SK-N-SH (cell line): ENCODE results near the gene UBAP2L. TPM values are rescaled to one million over a fixed set of nuclear protein-coding genes. Genes with fewer than 3 reads are reported as not detected.

Experiments used
- CTCF ChIA-PET: fragments of 300-600, 350-600 bp; formaldehyde crosslinking; extraction: SDS; loops from one replicate; lab custom pipeline; 2021; lab: Yijun Ruan, JAX
- POLR2A ChIA-PET: fragments of 350-600 bp; sonication (Branson Sonifier 250); formaldehyde crosslinking; extraction: SDS; loops from one replicate; lab custom pipeline; 2020; ENCODE audit warnings: antibody characterized with exemption, inconsistent platforms; lab: Yijun Ruan, JAX
- DNase-seq: peaks from one replicate; pipeline ENCODE4 v3.0.0; 2012
- H2AFZ ChIP-seq: fragments of 200-600 bp; sonication (generic); 2 replicates; pipeline ENCODE4 v1.8.1; 2016; ENCODE audit warnings: antibody characterized with exemption, mild to moderate bottlenecking, low read depth
- H3F3A ChIP-seq: fragments of 200-600 bp; sonication (generic); replicated peaks from 2 replicates; pipeline ENCODE3; 2016; ENCODE audit warnings: antibody characterized with exemption, mild to moderate bottlenecking; ENCODE audit not compliant: insufficient read depth
- H3K27ac ChIP-seq, 2 experiments: fragments of 200-500 bp in 1 of 2; fragments of 200-600 bp in 1 of 2; sonication (Bioruptor generic) in 1 of 2; sonication (generic), shearing (Covaris generic) in 1 of 2; 2 replicates each; pipeline versions ENCODE4 v1.5.1 to v1.6.1; 2014 to 2016; ENCODE audit warnings: low read depth in 2 of 2, inconsistent platforms in 1 of 2, low read length in 1 of 2, mild to moderate bottlenecking in 1 of 2, mixed read lengths in 1 of 2
- H3K27me3 ChIP-seq: fragments of 200-600 bp; sonication (generic), shearing (Covaris generic); 2 replicates; pipeline ENCODE4 v1.6.1; 2016; ENCODE audit warnings: mixed run types; ENCODE audit not compliant: insufficient read depth
- H3K36me3 ChIP-seq, 2 experiments: fragments of 200-500 bp in 1 of 2; fragments of 200-600 bp in 1 of 2; sonication (Bioruptor generic) in 1 of 2; sonication (generic) in 1 of 2; replicated peaks in 1 of 2; 2 replicates each; pipeline versions ENCODE3 to v1.5.1; 2014 to 2016; ENCODE audit warnings: low read length in 1 of 2, mild to moderate bottlenecking in 1 of 2; ENCODE audit not compliant: insufficient read depth in 2 of 2, control insufficient read depth in 1 of 2
- H3K4me1 ChIP-seq, 2 experiments: fragments of 200-500 bp in 1 of 2; fragments of 200-600 bp in 1 of 2; sonication (Bioruptor generic) in 1 of 2; sonication (generic), shearing (Covaris generic) in 1 of 2; 2 replicates each; pipeline versions ENCODE4 v1.5.1 to v1.6.1; 2014 to 2016; ENCODE audit warnings: low read depth in 1 of 2, low read length in 1 of 2, mixed run types in 1 of 2; ENCODE audit not compliant: insufficient read depth in 2 of 2, control insufficient read depth in 1 of 2
- H3K4me2 ChIP-seq: fragments of 200-600 bp; sonication (generic), shearing (Covaris generic); 2 replicates; pipeline ENCODE4 v1.6.1; 2017; ENCODE audit warnings: mixed run types
- H3K4me3 ChIP-seq, 2 experiments: fragments of 200-500 bp in 1 of 2; fragments of 200-600 bp in 1 of 2; sonication (Bioruptor generic) in 1 of 2; sonication (generic), shearing (Covaris generic) in 1 of 2; 2 replicates each; pipeline versions ENCODE4 v1.5.1 to v1.8.1; 2014 to 2016; ENCODE audit warnings: low read depth in 2 of 2, inconsistent platforms in 1 of 2, low read length in 1 of 2, mild to moderate bottlenecking in 1 of 2, mixed read lengths in 1 of 2, moderate library complexity in 1 of 2
- H3K79me2 ChIP-seq: fragments of 200-600 bp; sonication (generic); 2 replicates; pipeline ENCODE4 v1.8.1; 2017; ENCODE audit warnings: mild to moderate bottlenecking; ENCODE audit not compliant: insufficient read depth
- H3K9ac ChIP-seq: fragments of 200-600 bp; sonication (generic); 2 replicates; pipeline ENCODE4 v1.6.1; 2017; ENCODE audit warnings: mixed run types
- H3K9me2 ChIP-seq: fragments of 200-600 bp; sonication (generic); 2 replicates; pipeline ENCODE4 v1.6.1; 2017; ENCODE audit warnings: mixed run types
- H3K9me3 ChIP-seq: fragments of 200-600 bp; sonication (generic); 2 replicates; pipeline ENCODE4 v1.6.1; 2017; ENCODE audit warnings: mixed run types, mild to moderate bottlenecking, moderate library complexity
- H4K20me1 ChIP-seq: fragments of 200-600 bp; sonication (generic); 2 replicates; pipeline ENCODE4 v1.6.1; 2017; ENCODE audit warnings: mild to moderate bottlenecking, mixed run types; ENCODE audit not compliant: insufficient read depth
- EP300 ChIP-seq, 2 experiments: IDR thresholded peaks; 2 replicates each; pipeline versions ENCODE4 v1.4.0 to v1.6.1; 2012; ENCODE audit warnings: borderline replicate concordance in 1 of 2, low read depth in 1 of 2, low read length in 1 of 2
- FOSL2 ChIP-seq: IDR thresholded peaks from 2 replicates; pipeline ENCODE4 v1.4.0; 2012; ENCODE audit warnings: low read depth, mild to moderate bottlenecking, moderate library complexity, borderline replicate concordance
- FOXJ3 ChIP-seq: sonication (generic); formaldehyde crosslinking; IDR thresholded peaks from 2 replicates; pipeline ENCODE4 v1.5.1; 2020; ENCODE audit warnings: mild to moderate bottlenecking, missing genetic modification reagents
- FOXM1 ChIP-seq: IDR thresholded peaks from 2 replicates; pipeline ENCODE4 v1.4.0; 2012; ENCODE audit warnings: low read depth, mild to moderate bottlenecking
- GABPA ChIP-seq: IDR thresholded peaks from 2 replicates; pipeline ENCODE4 v1.4.0; 2012; ENCODE audit warnings: low read depth, mild to moderate bottlenecking
- MEF2A ChIP-seq: IDR thresholded peaks from 2 replicates; pipeline ENCODE4 v1.4.0; 2012; ENCODE audit warnings: low read depth, borderline replicate concordance
- MXI1 ChIP-seq: IDR thresholded peaks from 2 replicates; pipeline ENCODE4 v1.6.1; 2012; ENCODE audit warnings: mild to moderate bottlenecking, low read depth, low read length, improper control_type of control experiment
- NFIC ChIP-seq: IDR thresholded peaks from 2 replicates; pipeline ENCODE4 v1.4.0; 2012; ENCODE audit warnings: borderline replicate concordance
- POLR2AphosphoS5 ChIP-seq: IDR thresholded peaks from 2 replicates; pipeline ENCODE4 v1.6.1; 2012; ENCODE audit warnings: low read depth, low read length
- RAD21 ChIP-seq: IDR thresholded peaks from 2 replicates; pipeline ENCODE4 v1.6.1; 2012; ENCODE audit warnings: mild to moderate bottlenecking, low read length
- REST ChIP-seq: IDR thresholded peaks from 2 replicates; pipeline ENCODE4 v1.6.1; 2012; ENCODE audit warnings: mild to moderate bottlenecking, low read depth, low read length, moderate library complexity
- RXRA ChIP-seq: IDR thresholded peaks from 2 replicates; pipeline ENCODE4 v1.4.0; 2012; ENCODE audit warnings: low read depth, mild to moderate bottlenecking, borderline replicate concordance
- SIN3A ChIP-seq: IDR thresholded peaks from 2 replicates; pipeline ENCODE4 v1.6.1; 2012; ENCODE audit warnings: low read depth, mild to moderate bottlenecking, low read length, moderate library complexity, borderline replicate concordance
- TAF1 ChIP-seq: IDR thresholded peaks from 2 replicates; pipeline ENCODE4 v1.6.1; 2012; ENCODE audit warnings: low read depth, mild to moderate bottlenecking, low read length, moderate library complexity, borderline replicate concordance
- TEAD4 ChIP-seq: IDR thresholded peaks from 2 replicates; pipeline ENCODE4 v1.4.0; 2012; ENCODE audit warnings: mild to moderate bottlenecking, borderline replicate concordance; ENCODE audit not compliant: insufficient read depth
- WGBS: methylation state at CpG from one replicate; pipeline ENCODE4 v1.1.6; 2017; ENCODE audit warnings: low lambda C conversion rate; 5-methylcytosine and 5-hydroxymethylcytosine counted together
- polyA plus RNA-seq, 3 experiments: library from polyadenylated mRNA; depleted of rRNA; stranded (reverse); fragments of >200 nt; gene quantifications; 2 replicates each; pipeline ENCODE4 v1.2.3, GENCODE V29; 2012
- TF ChIP-seq, protein P1 (sequence below): IDR thresholded peaks from 2 replicates; pipeline ENCODE4 v1.4.0; 2012; ENCODE audit warnings: low read depth, borderline replicate concordance
- TF ChIP-seq, protein P2 (sequence below): fragments of 150-350 bp; IDR thresholded peaks from 2 replicates; pipeline ENCODE4 v1.6.1; 2016; ENCODE audit warnings: mild to moderate bottlenecking, low read depth, low read length
- TF ChIP-seq, protein P3 (sequence below): IDR thresholded peaks from 2 replicates; pipeline ENCODE4 v1.4.0; 2012; ENCODE audit warnings: low read depth, borderline replicate concordance
- TF ChIP-seq, protein P4 (sequence below): fragments of 200-600 bp; sonication (generic); IDR thresholded peaks from 2 replicates; pipeline ENCODE4 v1.6.1; 2017; ENCODE audit warnings: antibody characterized with exemption, mild to moderate bottlenecking, moderate library complexity

UBAP2L gene
- polyA plus RNA-seq, 1 of the 3 experiments (the other 2 are of a cell fraction) = 161 TPM

DNA sequence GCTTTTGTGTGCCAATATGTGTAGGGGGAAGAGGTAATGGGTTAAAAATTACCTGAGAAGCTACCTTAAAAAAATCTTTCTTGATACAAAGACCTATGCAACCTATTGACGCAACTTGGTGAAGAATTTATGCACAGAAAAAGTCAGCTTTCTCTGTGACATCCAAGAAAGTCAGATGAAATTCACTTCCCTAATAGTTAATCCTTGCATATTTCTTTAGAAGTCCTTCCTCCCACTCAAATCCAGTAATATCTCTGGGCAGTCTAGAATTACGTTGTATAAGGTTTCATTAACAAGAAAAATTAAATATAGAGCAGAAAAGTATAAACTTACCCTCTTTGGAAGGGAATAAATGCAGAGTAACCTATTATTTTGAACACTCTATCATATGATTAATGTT is 2.9 kb downstream of the UBAP2L start (continued):
- TF ChIP-seq, protein P1, sequence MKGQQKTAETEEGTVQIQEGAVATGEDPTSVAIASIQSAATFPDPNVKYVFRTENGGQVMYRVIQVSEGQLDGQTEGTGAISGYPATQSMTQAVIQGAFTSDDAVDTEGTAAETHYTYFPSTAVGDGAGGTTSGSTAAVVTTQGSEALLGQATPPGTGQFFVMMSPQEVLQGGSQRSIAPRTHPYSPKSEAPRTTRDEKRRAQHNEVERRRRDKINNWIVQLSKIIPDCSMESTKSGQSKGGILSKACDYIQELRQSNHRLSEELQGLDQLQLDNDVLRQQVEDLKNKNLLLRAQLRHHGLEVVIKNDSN = no peak
- TF ChIP-seq, all 33 proteins: peak for 0

- H3K36me3 ChIP-seq = peaks cover 56 to 65% of the 10 kb centered on the region in 2 experiments
- H3K79me2 ChIP-seq = peaks cover 93% of the 10 kb centered on the region
- 92% methylated on average over 2 of the region's 2 CpGs for WGBS
- no peak overlapping the region for H3K9ac ChIP-seq
- peaks cover 3 to 17% of the 10 kb centered on the region in 2 experiments; a peak in 2 of 4 replicates for H3K4me1 ChIP-seq
- H3K9me2 ChIP-seq = no peaks in the 10 kb centered on the region
- TF ChIP-seq SIN3A (no peak), TEAD4 (no peak), TAF1 (no peak), FOXM1 (no peak), RAD21 (no peak), REST (no peak), GABPA (no peak), MXI1 (no peak), NFIC (no peak), POLR2AphosphoS5 (no peak), EP300 (IDR thresholded peaks at IDR 0.05; ENCODE audit: borderline replicate concordance in 1 of 2, low read depth in 1 of 2, low read length in 1 of 2) (no peak), FOSL2 (no peak), FOXJ3 (no peak), MEF2A (no peak), RXRA (no peak)
- TF ChIP-seq, protein P1 = no peak
- TF ChIP-seq, protein P2, sequence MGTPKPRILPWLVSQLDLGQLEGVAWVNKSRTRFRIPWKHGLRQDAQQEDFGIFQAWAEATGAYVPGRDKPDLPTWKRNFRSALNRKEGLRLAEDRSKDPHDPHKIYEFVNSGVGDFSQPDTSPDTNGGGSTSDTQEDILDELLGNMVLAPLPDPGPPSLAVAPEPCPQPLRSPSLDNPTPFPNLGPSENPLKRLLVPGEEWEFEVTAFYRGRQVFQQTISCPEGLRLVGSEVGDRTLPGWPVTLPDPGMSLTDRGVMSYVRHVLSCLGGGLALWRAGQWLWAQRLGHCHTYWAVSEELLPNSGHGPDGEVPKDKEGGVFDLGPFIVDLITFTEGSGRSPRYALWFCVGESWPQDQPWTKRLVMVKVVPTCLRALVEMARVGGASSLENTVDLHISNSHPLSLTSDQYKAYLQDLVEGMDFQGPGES = no peak
- TF ChIP-seq, protein P3, sequence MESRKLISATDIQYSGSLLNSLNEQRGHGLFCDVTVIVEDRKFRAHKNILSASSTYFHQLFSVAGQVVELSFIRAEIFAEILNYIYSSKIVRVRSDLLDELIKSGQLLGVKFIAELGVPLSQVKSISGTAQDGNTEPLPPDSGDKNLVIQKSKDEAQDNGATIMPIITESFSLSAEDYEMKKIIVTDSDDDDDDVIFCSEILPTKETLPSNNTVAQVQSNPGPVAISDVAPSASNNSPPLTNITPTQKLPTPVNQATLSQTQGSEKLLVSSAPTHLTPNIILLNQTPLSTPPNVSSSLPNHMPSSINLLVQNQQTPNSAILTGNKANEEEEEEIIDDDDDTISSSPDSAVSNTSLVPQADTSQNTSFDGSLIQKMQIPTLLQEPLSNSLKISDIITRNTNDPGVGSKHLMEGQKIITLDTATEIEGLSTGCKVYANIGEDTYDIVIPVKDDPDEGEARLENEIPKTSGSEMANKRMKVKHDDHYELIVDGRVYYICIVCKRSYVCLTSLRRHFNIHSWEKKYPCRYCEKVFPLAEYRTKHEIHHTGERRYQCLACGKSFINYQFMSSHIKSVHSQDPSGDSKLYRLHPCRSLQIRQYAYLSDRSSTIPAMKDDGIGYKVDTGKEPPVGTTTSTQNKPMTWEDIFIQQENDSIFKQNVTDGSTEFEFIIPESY = no peak
- TF ChIP-seq, protein P4, sequence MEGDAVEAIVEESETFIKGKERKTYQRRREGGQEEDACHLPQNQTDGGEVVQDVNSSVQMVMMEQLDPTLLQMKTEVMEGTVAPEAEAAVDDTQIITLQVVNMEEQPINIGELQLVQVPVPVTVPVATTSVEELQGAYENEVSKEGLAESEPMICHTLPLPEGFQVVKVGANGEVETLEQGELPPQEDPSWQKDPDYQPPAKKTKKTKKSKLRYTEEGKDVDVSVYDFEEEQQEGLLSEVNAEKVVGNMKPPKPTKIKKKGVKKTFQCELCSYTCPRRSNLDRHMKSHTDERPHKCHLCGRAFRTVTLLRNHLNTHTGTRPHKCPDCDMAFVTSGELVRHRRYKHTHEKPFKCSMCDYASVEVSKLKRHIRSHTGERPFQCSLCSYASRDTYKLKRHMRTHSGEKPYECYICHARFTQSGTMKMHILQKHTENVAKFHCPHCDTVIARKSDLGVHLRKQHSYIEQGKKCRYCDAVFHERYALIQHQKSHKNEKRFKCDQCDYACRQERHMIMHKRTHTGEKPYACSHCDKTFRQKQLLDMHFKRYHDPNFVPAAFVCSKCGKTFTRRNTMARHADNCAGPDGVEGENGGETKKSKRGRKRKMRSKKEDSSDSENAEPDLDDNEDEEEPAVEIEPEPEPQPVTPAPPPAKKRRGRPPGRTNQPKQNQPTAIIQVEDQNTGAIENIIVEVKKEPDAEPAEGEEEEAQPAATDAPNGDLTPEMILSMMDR = no peak
- no peak for DNase-seq
- CTCF ChIA-PET = interaction anchor here (1.3 kb wide), 1 partner anchor 31 kb away, joined by 4 read pairs; no protein-coding TSS in a partner anchor
- H4K20me1 ChIP-seq = peaks cover 58% of the 10 kb centered on the region
- POLR2A ChIA-PET = no interaction called here
- H3F3A ChIP-seq = peaks cover 3% of the 10 kb centered on the region
- H3K4me3 ChIP-seq = no peak overlapping the region
- H3K9me3 ChIP-seq = no peaks in the 10 kb centered on the region
- no peak overlapping the region for H3K27ac ChIP-seq
- no peak overlapping the region for H2AFZ ChIP-seq
- H3K27me3 ChIP-seq = no peaks in the 10 kb centered on the region
- H3K4me2 ChIP-seq = no peak overlapping the region
Measured at GRCh38 chr1:154225370-154225769, 4.6 kb downstream of the UBAP2L start.
